H1 (cell line): ENCODE measurements around the gene SPINT2. TPM values are rescaled to one million over a fixed set of nuclear protein-coding genes. Genes with fewer than 3 reads are reported as not detected.

Source experiments
- CHD2 ChIP-seq: IDR thresholded peaks from 2 replicates; pipeline ENCODE4 v1.6.1; 2012; ENCODE audit warnings: low read length, improper control_type of control experiment
- CREB1 ChIP-seq: IDR thresholded peaks from 2 replicates; pipeline ENCODE4 v1.6.1; 2012; ENCODE audit warnings: inconsistent platforms
- JUN ChIP-seq: IDR thresholded peaks from 2 replicates; pipeline ENCODE4 v1.6.1; 2011; ENCODE audit warnings: low read depth, mild to moderate bottlenecking, improper control_type of control experiment, low read length
- JUND ChIP-seq: IDR thresholded peaks from 2 replicates; pipeline ENCODE4 v1.6.1; 2011; ENCODE audit warnings: mild to moderate bottlenecking, improper control_type of control experiment, low read length
- NANOG ChIP-seq: IDR thresholded peaks from 2 replicates; pipeline ENCODE4 v1.6.1; 2011; ENCODE audit warnings: low read length, low read depth, mild to moderate bottlenecking, inconsistent platforms; ENCODE audit not compliant: insufficient read depth, poor library complexity, severe bottlenecking
- NRF1 ChIP-seq: IDR thresholded peaks from 2 replicates; pipeline ENCODE4 v1.6.1; 2011; ENCODE audit warnings: mild to moderate bottlenecking, low read depth, low read length, improper control_type of control experiment
- PHF8 ChIP-seq: fragments of 200-600 bp; sonication (generic); conservative IDR thresholded peaks from 2 replicates; pipeline ENCODE4 v1.7.1; 2012; ENCODE audit warnings: low read depth, mild to moderate bottlenecking, inconsistent platforms, low read length, moderate library complexity
- SP1 ChIP-seq: IDR thresholded peaks from 2 replicates; pipeline ENCODE4 v1.6.1; 2011; ENCODE audit warnings: low read depth, low read length
- TEAD4 ChIP-seq: IDR thresholded peaks from 2 replicates; pipeline ENCODE4 v1.6.1; 2012; ENCODE audit warnings: low read depth, low read length, inconsistent platforms, mixed read lengths
- polyA plus RNA-seq, 7 experiments: library from polyadenylated mRNA; depleted of rRNA in 3 of 7; stranded (reverse) in 5 of 7; unstranded in 2 of 7; fragments of >200 nt in 5 of 7; fragments of 200-250 nt in 2 of 7; gene quantifications; 1 replicate in 5 of 7; 2 replicates in 1 of 7; 4 replicates in 1 of 7; pipeline versions ENCODE4 v1.2.1 to v1.2.3, GENCODE V29; 2011 to 2013; ENCODE audit warnings: missing spikeins in 2 of 7, mixed read lengths in 2 of 7
- total RNA-seq: library from RNA; stranded (reverse); fragmentation: NEBNext Ultra II Directional; extraction: Animal tissue kit (Norgen Biotek cat#: 25700); gene quantifications from 2 replicates; pipeline ENCODE4 v1.2.1, GENCODE V29; 2021
- TF ChIP-seq, protein P1 (sequence below), 3 experiments: IDR thresholded peaks; 1 replicate in 2 of 3; 2 replicates in 1 of 3; pipeline versions ENCODE4 v1.5.1 to v1.6.1; 2011; ENCODE audit warnings: low read length in 3 of 3, mild to moderate bottlenecking in 3 of 3, inconsistent platforms in 2 of 3, low read depth in 1 of 3, moderate library complexity in 1 of 3; ENCODE audit not compliant: insufficient read depth in 1 of 3; ENCODE audit errors: control extremely low read depth in 1 of 3
- TF ChIP-seq, protein P2 (sequence below): IDR thresholded peaks from 2 replicates; pipeline ENCODE4 v1.6.1; 2011; ENCODE audit warnings: low read depth, mild to moderate bottlenecking, low read length; ENCODE audit not compliant: insufficient read depth

SPINT2 gene
- total and polyA plus RNA-seq, 2 of the 8 experiments (the other 6 are each of a cell fraction or from before 2014, with no cell fraction given) = 294 to 296 TPM

DNA sequence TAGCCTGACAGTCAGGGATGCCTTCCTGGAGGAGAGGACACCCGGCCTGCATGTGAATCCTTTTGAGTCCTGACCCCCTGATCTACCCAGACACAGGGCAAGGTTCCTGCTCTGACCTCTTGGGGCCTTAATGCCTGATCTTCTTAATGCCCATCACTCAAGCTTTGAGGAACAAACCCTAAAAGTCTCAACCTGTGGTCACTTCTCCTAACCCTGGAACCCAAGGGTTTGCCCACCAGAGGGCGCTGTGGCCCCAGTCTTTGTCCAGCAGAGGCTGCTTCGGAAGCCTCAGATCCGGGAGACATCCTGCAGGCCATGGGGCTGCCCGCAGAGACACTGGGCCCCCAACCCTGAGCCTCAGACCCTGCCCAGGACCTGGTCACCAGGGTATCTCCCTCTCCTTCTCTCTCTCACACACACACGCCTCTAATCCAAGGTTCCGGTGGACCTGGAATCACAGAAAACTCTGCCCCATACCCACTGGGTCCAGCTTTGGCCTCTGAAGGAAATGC, 30.6 kb upstream of the SPINT2 start (continued):
- TF ChIP-seq, protein P1, sequence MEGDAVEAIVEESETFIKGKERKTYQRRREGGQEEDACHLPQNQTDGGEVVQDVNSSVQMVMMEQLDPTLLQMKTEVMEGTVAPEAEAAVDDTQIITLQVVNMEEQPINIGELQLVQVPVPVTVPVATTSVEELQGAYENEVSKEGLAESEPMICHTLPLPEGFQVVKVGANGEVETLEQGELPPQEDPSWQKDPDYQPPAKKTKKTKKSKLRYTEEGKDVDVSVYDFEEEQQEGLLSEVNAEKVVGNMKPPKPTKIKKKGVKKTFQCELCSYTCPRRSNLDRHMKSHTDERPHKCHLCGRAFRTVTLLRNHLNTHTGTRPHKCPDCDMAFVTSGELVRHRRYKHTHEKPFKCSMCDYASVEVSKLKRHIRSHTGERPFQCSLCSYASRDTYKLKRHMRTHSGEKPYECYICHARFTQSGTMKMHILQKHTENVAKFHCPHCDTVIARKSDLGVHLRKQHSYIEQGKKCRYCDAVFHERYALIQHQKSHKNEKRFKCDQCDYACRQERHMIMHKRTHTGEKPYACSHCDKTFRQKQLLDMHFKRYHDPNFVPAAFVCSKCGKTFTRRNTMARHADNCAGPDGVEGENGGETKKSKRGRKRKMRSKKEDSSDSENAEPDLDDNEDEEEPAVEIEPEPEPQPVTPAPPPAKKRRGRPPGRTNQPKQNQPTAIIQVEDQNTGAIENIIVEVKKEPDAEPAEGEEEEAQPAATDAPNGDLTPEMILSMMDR (IDR thresholded peaks at IDR 0.05; ENCODE audit: control extremely low read depth in 1 of 3, insufficient read depth in 1 of 3, low read depth in 1 of 3, low read length in 3 of 3) = peak; percentile 80 to 94 (median 92)
- TF ChIP-seq JUN = no peak
- no peak for TF ChIP-seq CREB1
- TF ChIP-seq PHF8 = no peak
- TF ChIP-seq, protein P2, sequence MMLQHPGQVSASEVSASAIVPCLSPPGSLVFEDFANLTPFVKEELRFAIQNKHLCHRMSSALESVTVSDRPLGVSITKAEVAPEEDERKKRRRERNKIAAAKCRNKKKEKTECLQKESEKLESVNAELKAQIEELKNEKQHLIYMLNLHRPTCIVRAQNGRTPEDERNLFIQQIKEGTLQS = no peak
- no peak for TF ChIP-seq NRF1
- 0 out of 2 replicates have a peak, but pooled peaks have one; percentile 24 for TF ChIP-seq JUND
- no peak for TF ChIP-seq CHD2
- TF ChIP-seq NANOG = no peak
- TF ChIP-seq SP1 = no peak
- no peak for TF ChIP-seq TEAD4
